ENCODE results near the gene NTN4.

GRCh38 chr12:95673576-95673975 lies 117.0 kb downstream of the NTN4 start:
- TF ChIP-seq CTCF (optimal IDR thresholded peaks at IDR 0.05 in 1 of 3, IDR thresholded peaks at IDR 0.05 in 1 of 3, conservative IDR thresholded peaks at IDR 0.05 in 1 of 3; ENCODE audit: extremely low read depth in 1 of 3, insufficient read depth in 2 of 3, low read length in 3 of 3): no peak
- TF ChIP-seq EZH2 (IDR thresholded peaks at IDR 0.05; ENCODE audit: low read length): no peak
